PC-9 (cell line): ENCODE measurements around the gene GNL3. TPM values are rescaled to one million over a fixed set of nuclear protein-coding genes. Genes with fewer than 3 reads are reported as not detected.

Experiments used
- BruUV-seq: library from RNA; stranded (reverse); fragments of 400-500 nt; replicated peaks from 2 replicates; lab custom pipeline; 2021; lab: Mats Ljungman, UMichigan
- CTCF ChIA-PET: fragments of 300-600 bp; sonication (Branson Sonifier 250); formaldehyde crosslinking; loops from one replicate; lab custom pipeline; 2022; ENCODE audit warnings: antibody characterized with exemption; lab: Charles Lee
- POLR2A ChIA-PET: fragments of 300-600 bp; sonication (Branson Sonifier 250); formaldehyde crosslinking; loops from one replicate; lab custom pipeline; 2022; ENCODE audit warnings: antibody characterized with exemption; ENCODE audit not compliant: unreplicated experiment; lab: Charles Lee
- DNase-seq, 2 experiments: peaks; one replicate each; pipeline versions ENCODE4 v3.0.0 to v3.0.0-alpha.2; 2015 to 2022; ENCODE audit warnings: mixed read lengths in 1 of 2
- H2AFZ ChIP-seq: fragments of 200-600 bp; sonication (generic); 2 replicates; pipeline ENCODE4 v1.8.1; 2017; ENCODE audit warnings: antibody characterized with exemption
- H3F3A ChIP-seq: fragments of 200-600 bp; sonication (generic); 2 replicates; pipeline ENCODE4 v1.8.1; 2017; ENCODE audit warnings: antibody characterized with exemption, mild to moderate bottlenecking, low read depth; ENCODE audit not compliant: insufficient read depth
- H3K27ac ChIP-seq: fragments of 200-600 bp; sonication (generic); 2 replicates; pipeline ENCODE4 v1.6.1; 2016; ENCODE audit warnings: mixed run types
- H3K27me3 ChIP-seq: fragments of 200-600 bp; sonication (generic); 2 replicates; pipeline ENCODE4 v1.6.1; 2016; ENCODE audit warnings: low read depth, mixed run types; ENCODE audit not compliant: insufficient read depth
- H3K36me3 ChIP-seq: fragments of 200-600 bp; sonication (generic); 2 replicates; pipeline ENCODE4 v1.6.1; 2016; ENCODE audit warnings: low read depth, mixed run types
- H3K4me1 ChIP-seq: fragments of 200-600 bp; sonication (generic); replicated peaks from 2 replicates; pipeline ENCODE4 v1.6.1; 2016; ENCODE audit warnings: mixed run types; ENCODE audit not compliant: insufficient read depth
- H3K4me2 ChIP-seq: fragments of 200-600 bp; sonication (generic); 2 replicates; pipeline ENCODE4 v1.6.1; 2017; ENCODE audit warnings: mixed run types
- H3K4me3 ChIP-seq: fragments of 200-600 bp; sonication (generic); 2 replicates; pipeline ENCODE4 v1.6.1; 2016; ENCODE audit warnings: mixed run types
- H3K79me2 ChIP-seq: fragments of 200-600 bp; sonication (generic); 2 replicates; pipeline ENCODE4 v1.6.1; 2017; ENCODE audit warnings: low read depth, mixed run types
- H3K9me2 ChIP-seq: fragments of 200-600 bp; sonication (generic); 2 replicates; pipeline ENCODE4 v1.8.1; 2017; ENCODE audit warnings: mild to moderate bottlenecking; ENCODE audit not compliant: insufficient read depth
- H3K9me3 ChIP-seq: fragments of 200-600 bp; sonication (generic); 2 replicates; pipeline ENCODE4 v1.8.1; 2016; ENCODE audit warnings: low read depth; ENCODE audit not compliant: insufficient read depth
- H4K20me1 ChIP-seq: fragments of 200-600 bp; sonication (generic); 2 replicates; pipeline ENCODE4 v1.8.1; 2017; ENCODE audit not compliant: insufficient read depth
- EZH2 ChIP-seq: fragments of 200-600 bp; sonication (generic); IDR thresholded peaks from 2 replicates; pipeline ENCODE4 v1.8.0; 2017; ENCODE audit warnings: antibody characterized with exemption, low read depth
- intact Hi-C: fragments of 100-400 bp; cut with micrococcal nuclease; formaldehyde crosslinking; loops from one replicate; pipeline ENCODE4 v1.10.0; 2022; ENCODE audit not compliant: unreplicated experiment
- total RNA-seq: library from RNA; stranded (reverse); gene quantifications from 2 replicates; pipeline ENCODE4 v1.2.3, GENCODE V29; 2021
- TF ChIP-seq, protein P1 (sequence below): fragments of 200-600 bp; sonication (generic); conservative IDR thresholded peaks from 2 replicates; pipeline ENCODE4 v1.6.1; 2017; ENCODE audit warnings: mixed run types, antibody characterized with exemption, mild to moderate bottlenecking, moderate library complexity

GNL3 gene
- total RNA-seq, 1 experiment from 2014 or later, result 82.3 TPM

DNA sequence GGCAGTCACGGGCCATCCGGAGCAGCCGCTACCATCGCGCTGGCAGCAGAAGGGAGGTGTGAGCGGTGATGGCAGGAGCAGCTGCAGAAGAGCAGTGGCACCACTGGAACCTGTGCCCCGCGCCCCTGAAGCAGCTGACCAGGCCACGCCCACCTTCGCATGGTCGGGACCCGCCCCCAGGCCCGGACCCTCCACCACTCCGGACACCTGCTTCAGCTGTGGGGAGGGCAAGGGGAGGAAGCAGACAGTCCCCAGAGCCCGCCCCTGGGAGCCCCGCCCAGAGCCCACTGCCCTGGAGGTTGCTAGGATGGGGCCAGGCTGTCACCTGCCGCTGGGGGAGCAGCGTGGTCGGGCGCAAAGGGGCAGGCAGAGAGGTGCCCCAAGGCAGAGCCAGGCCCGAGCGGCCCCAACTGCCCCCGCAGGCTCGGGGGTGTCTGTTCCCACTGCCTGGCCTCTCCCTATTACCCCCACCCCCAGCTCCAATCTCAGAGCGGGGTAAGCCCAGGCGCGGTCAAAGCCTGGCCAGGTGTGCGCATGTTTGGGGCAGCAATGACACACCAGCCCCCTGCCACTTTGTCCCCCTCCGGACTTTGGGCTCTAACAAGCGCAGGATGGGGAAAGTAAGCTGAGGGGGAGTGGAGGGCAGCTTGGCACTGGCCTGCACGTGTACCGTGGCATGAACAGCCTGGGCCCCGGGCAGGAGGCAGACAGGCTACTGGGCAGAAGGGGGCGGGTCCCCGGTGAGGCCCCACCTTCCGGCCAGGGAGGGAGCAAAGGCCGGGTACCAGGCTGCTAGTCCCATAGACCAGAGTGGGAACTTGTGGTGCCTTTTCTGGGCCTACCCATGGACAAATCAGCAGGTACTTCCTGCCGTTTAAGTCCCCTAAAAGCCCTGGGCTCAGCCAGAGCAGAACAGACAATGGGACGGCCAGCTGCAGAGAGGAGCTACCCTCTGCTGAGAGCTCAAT lies 28.8 kb downstream of the GNL3 start:
- BruUV-seq, result no TSS peak
- no peak overlapping the region for H3K4me2 ChIP-seq
- CTCF ChIA-PET, result no interaction called here
- H3K27me3 ChIP-seq, result no peaks in the 10 kb centered on the region
- TF ChIP-seq, protein P1, sequence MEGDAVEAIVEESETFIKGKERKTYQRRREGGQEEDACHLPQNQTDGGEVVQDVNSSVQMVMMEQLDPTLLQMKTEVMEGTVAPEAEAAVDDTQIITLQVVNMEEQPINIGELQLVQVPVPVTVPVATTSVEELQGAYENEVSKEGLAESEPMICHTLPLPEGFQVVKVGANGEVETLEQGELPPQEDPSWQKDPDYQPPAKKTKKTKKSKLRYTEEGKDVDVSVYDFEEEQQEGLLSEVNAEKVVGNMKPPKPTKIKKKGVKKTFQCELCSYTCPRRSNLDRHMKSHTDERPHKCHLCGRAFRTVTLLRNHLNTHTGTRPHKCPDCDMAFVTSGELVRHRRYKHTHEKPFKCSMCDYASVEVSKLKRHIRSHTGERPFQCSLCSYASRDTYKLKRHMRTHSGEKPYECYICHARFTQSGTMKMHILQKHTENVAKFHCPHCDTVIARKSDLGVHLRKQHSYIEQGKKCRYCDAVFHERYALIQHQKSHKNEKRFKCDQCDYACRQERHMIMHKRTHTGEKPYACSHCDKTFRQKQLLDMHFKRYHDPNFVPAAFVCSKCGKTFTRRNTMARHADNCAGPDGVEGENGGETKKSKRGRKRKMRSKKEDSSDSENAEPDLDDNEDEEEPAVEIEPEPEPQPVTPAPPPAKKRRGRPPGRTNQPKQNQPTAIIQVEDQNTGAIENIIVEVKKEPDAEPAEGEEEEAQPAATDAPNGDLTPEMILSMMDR, result no peak
- TF ChIP-seq EZH2, result no peak
- H3K9me2 ChIP-seq, result no peaks in the 10 kb centered on the region
- no peaks in the 10 kb centered on the region for H4K20me1 ChIP-seq
- no peak overlapping the region for H3K4me3 ChIP-seq
- no peaks in the 10 kb centered on the region for H3K36me3 ChIP-seq
- intact Hi-C loops, result no loop called here
- H3K4me1 ChIP-seq, result no peaks in the 10 kb centered on the region
- POLR2A ChIA-PET, result no interaction called here
- no peak for DNase-seq
- H3K27ac ChIP-seq, result no peak overlapping the region
- H3K79me2 ChIP-seq, result no peaks in the 10 kb centered on the region
- H3K9me3 ChIP-seq, result no peaks in the 10 kb centered on the region
- no peak overlapping the region for H2AFZ ChIP-seq
- H3F3A ChIP-seq, result peaks cover 13% of the 10 kb centered on the region; the same call in 1 of the 2 replicates

DNA sequence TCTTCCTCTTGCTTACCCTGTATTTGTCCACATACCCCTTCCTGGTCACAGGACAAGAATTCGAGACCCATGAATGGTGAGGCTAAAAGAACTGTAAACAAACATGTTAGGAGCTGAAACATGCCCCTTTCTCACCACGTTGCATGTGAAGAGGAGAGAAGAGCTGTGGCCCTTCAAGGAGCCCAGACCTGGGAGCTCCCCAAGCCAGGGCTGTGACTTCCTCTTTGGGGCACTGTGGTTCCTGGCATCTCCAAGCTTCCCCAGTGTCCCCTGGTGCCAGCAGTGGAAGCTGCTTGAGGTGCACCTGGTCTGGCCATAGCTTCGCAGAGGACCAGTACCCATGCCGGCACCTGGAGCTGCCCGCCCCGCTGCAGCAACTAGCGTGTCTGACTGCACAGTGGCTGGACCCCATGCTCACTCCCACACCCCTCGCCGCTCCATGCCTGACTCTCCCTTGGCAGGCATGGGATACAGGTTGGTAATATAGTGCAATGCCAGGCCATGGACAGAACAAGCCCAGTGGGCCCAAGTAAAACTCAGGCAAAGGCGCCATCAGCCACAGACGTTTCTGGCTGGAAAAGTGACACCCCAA lies 30.0 kb downstream of the GNL3 start:
- BruUV-seq, result no TSS peak
- intact Hi-C loops, result no loop called here
- peaks cover 11% of the 10 kb centered on the region; the same call in 1 of the 2 replicates for H3F3A ChIP-seq
- ChIA-PET CTCF (no interaction called here), POLR2A (no interaction called here)
- H3K27me3 ChIP-seq, result no peaks in the 10 kb centered on the region
- no peak overlapping the region for H3K27ac ChIP-seq
- H3K79me2 ChIP-seq, result no peaks in the 10 kb centered on the region
- no peaks in the 10 kb centered on the region for H3K36me3 ChIP-seq
- TF ChIP-seq, protein P1, result no peak
- no peak for TF ChIP-seq EZH2
- H2AFZ ChIP-seq, result no peak overlapping the region
- H3K9me3 ChIP-seq, result no peaks in the 10 kb centered on the region
- H3K4me1 ChIP-seq, result no peaks in the 10 kb centered on the region
- no peak overlapping the region for H3K4me3 ChIP-seq
- DNase-seq, result no peak
- no peak overlapping the region for H3K4me2 ChIP-seq
- no peaks in the 10 kb centered on the region for H3K9me2 ChIP-seq
- H4K20me1 ChIP-seq, result no peaks in the 10 kb centered on the region

DNA sequence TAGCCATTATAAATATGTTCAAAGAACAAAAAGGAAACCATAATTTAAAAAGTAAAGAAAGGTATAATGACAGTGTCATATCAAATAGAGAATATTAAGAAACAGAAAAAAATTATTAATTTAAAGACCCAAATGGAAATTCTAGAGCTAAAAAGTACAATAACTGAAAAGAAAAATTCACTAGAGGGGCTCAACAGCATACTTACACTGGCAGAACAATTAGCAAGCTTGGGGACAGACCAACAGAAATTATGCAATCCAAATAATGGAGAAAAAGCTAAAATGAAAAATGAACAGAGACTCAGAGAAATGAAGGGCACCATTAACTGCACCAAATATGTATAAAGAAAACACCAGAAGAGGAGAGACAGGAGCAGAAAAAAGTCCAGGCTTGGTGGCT lies 33.8 kb downstream of the GNL3 start:
- H3F3A ChIP-seq, result peaks cover 3% of the 10 kb centered on the region; the same call in 1 of the 2 replicates
- no peaks in the 10 kb centered on the region for H3K9me2 ChIP-seq
- H3K4me2 ChIP-seq, result no peak overlapping the region
- H3K79me2 ChIP-seq, result no peaks in the 10 kb centered on the region
- ChIA-PET POLR2A (no interaction called here), CTCF (no interaction called here)
- no peaks in the 10 kb centered on the region for H4K20me1 ChIP-seq
- H3K27ac ChIP-seq, result no peak overlapping the region
- intact Hi-C loops, result no loop called here
- no peaks in the 10 kb centered on the region for H3K4me1 ChIP-seq
- H3K4me3 ChIP-seq, result no peak overlapping the region
- H2AFZ ChIP-seq, result no peak overlapping the region
- no TSS peak for BruUV-seq
- H3K9me3 ChIP-seq, result no peaks in the 10 kb centered on the region
- no peaks in the 10 kb centered on the region for H3K27me3 ChIP-seq
- H3K36me3 ChIP-seq, result no peaks in the 10 kb centered on the region
- no peak for DNase-seq
- TF ChIP-seq, protein P1, result no peak
- no peak for TF ChIP-seq EZH2
